Thyroid gland (tissue), 4 donors: Measurements from ENCODE around the gene CILP. TPM values are rescaled to one million over a fixed set of nuclear protein-coding genes. Genes with fewer than 3 reads are reported as not detected.

Experiments
- DNase-seq, 2 donors: peaks; one replicate each; pipeline ENCODE4 v3.0.0-alpha.2; 2019
- H3K27ac ChIP-seq, 3 donors: fragments of 200-600 bp; sonication (generic); 1 replicate in 2 of 3; 2 replicates in 1 of 3; pipeline ENCODE4 v1.5.1; 2016 to 2019; ENCODE audit warnings: mild to moderate bottlenecking in 1 of 3, moderate library complexity in 1 of 3
- H3K27me3 ChIP-seq: fragments of 200-600 bp; sonication (generic); one replicate; pipeline ENCODE4 v1.5.1; 2019
- H3K36me3 ChIP-seq, 2 donors: fragments of 200-600 bp; sonication (generic); one replicate each; pipeline ENCODE4 v1.5.1; 2016 to 2019
- H3K4me1 ChIP-seq, 2 donors: fragments of 200-600 bp; sonication (generic); one replicate each; pipeline ENCODE4 v1.5.1; 2017 to 2019
- H3K4me3 ChIP-seq, 3 donors: fragments of 200-600 bp; sonication (generic); replicated peaks in 1 of 3; 1 replicate in 2 of 3; 2 replicates in 1 of 3; pipeline ENCODE4 v1.5.1; 2016; ENCODE audit warnings: mild to moderate bottlenecking in 1 of 3
- H3K9me3 ChIP-seq: fragments of 200-600 bp; sonication (generic); one replicate; pipeline ENCODE4 v1.5.1; 2017
- CTCF ChIP-seq, 6 experiments: fragments of 200-600 bp in 3 of 6; fragments of 450-650 bp in 3 of 6; sonication (generic) in 3 of 6; IDR thresholded peaks; one replicate each; pipeline ENCODE4 v1.5.1; 2016 to 2019; ENCODE audit warnings: antibody characterized with exemption in 6 of 6, mild to moderate bottlenecking in 2 of 6, inconsistent platforms in 1 of 6, moderate library complexity in 1 of 6
- POLR2A ChIP-seq, 2 donors: fragments of 450-650 bp; IDR thresholded peaks; one replicate each; pipeline ENCODE4 v1.6.1; 2017; ENCODE audit warnings: antibody characterized with exemption in 2 of 2, mild to moderate bottlenecking in 2 of 2, moderate library complexity in 1 of 2
- WGBS, 2 donors: methylation state at CpG; one replicate each; pipeline ENCODE4 v1.1.5; 2017; 5-methylcytosine and 5-hydroxymethylcytosine counted together
- intact Hi-C: fragments of 100-400 bp; cut with DNase I; formaldehyde crosslinking; loops from one replicate; pipeline ENCODE4 v1.15.1; 2023
- total RNA-seq, 4 donors: library from RNA; depleted of rRNA; stranded (reverse); fragments of >200 nt; gene quantifications; one replicate each; pipeline ENCODE4 v1.2.3, GENCODE V29; 2016

Gene CILP, protein sequence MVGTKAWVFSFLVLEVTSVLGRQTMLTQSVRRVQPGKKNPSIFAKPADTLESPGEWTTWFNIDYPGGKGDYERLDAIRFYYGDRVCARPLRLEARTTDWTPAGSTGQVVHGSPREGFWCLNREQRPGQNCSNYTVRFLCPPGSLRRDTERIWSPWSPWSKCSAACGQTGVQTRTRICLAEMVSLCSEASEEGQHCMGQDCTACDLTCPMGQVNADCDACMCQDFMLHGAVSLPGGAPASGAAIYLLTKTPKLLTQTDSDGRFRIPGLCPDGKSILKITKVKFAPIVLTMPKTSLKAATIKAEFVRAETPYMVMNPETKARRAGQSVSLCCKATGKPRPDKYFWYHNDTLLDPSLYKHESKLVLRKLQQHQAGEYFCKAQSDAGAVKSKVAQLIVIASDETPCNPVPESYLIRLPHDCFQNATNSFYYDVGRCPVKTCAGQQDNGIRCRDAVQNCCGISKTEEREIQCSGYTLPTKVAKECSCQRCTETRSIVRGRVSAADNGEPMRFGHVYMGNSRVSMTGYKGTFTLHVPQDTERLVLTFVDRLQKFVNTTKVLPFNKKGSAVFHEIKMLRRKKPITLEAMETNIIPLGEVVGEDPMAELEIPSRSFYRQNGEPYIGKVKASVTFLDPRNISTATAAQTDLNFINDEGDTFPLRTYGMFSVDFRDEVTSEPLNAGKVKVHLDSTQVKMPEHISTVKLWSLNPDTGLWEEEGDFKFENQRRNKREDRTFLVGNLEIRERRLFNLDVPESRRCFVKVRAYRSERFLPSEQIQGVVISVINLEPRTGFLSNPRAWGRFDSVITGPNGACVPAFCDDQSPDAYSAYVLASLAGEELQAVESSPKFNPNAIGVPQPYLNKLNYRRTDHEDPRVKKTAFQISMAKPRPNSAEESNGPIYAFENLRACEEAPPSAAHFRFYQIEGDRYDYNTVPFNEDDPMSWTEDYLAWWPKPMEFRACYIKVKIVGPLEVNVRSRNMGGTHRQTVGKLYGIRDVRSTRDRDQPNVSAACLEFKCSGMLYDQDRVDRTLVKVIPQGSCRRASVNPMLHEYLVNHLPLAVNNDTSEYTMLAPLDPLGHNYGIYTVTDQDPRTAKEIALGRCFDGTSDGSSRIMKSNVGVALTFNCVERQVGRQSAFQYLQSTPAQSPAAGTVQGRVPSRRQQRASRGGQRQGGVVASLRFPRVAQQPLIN
- total RNA-seq = 10 to 100 TPM in 1 of 4 donors, 1 to 10 TPM in 3; 2.1 to 17.6 (median 5.0) TPM

DNA sequence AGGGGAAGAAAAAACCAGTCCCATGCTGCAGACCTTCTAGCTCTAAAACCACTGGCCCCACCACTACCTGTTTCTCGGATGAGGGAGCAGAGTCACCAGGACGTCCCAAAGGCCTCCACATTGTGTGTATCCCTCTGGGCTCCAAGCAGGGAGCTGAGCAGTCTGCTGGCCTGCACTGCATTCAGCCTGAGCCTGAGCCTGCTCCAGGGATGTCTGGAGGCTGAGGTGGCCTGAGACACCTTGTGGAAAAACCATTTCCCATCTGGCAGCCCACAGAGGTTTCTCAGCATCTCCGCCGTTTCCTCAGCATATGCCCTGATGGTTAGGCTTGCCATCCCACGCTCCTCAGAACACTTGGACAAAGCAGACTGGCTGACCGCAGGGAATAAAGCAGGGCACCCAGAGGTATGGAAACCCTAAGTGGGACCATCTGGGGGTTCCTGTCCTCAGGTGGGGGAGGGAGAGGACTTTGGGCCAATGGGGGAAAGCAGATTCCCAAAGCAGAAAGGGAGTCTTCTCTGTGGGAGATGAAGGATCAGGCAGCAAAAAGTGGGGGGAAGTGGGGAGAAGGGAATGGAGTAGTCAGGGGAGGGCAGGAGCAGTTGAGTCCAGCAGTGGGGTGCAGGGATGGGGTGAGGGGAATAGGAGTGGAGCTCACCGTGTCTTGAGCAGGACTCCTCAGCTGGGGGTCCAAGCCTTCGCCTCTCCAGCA lies at the start of gene CILP:
Gene CILP (minus strand): TSS at position 704 of the 712 bp plus-strand sequence. CDS start 1,718 bp downstream, outside the sequence.
- peaks cover 26 to 39% of the 10 kb centered on the region in 2 donors for H3K4me1 ChIP-seq
- H3K4me3 ChIP-seq = no peak within 1 kb of the TSS
- peak within 1 kb of the TSS in 2 of 3 donors; percentile 50 to 58 for H3K27ac ChIP-seq
- no peaks in the 10 kb centered on the region for H3K9me3 ChIP-seq
- no peaks in the 10 kb centered on the region for H3K36me3 ChIP-seq
- intact Hi-C loops = no loop called here
- 67 to 69% methylated on average over 6 to 8 of the region's 8 CpGs for WGBS, 2 donors
- no peak for DNase-seq
- no peaks in the 10 kb centered on the region for H3K27me3 ChIP-seq
- TF ChIP-seq CTCF (IDR thresholded peaks at IDR 0.05) (no peak), POLR2A (IDR thresholded peaks at IDR 0.05) (no peak)

GRCh38 chr15:65260968-65261367 lies 49.7 kb upstream of the CILP start:
- 95 to 97% methylated on average over 6 of the region's 6 CpGs for WGBS, 2 donors
- Histone ChIP-seq H3K27me3 (no peaks in the 10 kb centered on the region), H3K36me3 (peaks cover 17 to 23% of the 10 kb centered on the region in 2 donors), H3K9me3 (no peaks in the 10 kb centered on the region), H3K4me1 (no peaks in the 10 kb centered on the region), H3K4me3 (no peak overlapping the region), H3K27ac (no peak overlapping the region)
- TF ChIP-seq CTCF (IDR thresholded peaks at IDR 0.05) (no peak), POLR2A (IDR thresholded peaks at IDR 0.05) (no peak)
- intact Hi-C loops = no loop called here
- no peak for DNase-seq

GRCh38 chr15:65259367-65259797 lies 48.1 kb upstream of the CILP start:
- H3K4me1 ChIP-seq = no peaks in the 10 kb centered on the region
- no peak for DNase-seq
- no peak overlapping the region for H3K4me3 ChIP-seq
- TF ChIP-seq POLR2A (IDR thresholded peaks at IDR 0.05) (no peak), CTCF (IDR thresholded peaks at IDR 0.05) (no peak)
- H3K27ac ChIP-seq = no peak overlapping the region
- peaks cover 17 to 23% of the 10 kb centered on the region in 2 donors for H3K36me3 ChIP-seq
- H3K9me3 ChIP-seq = no peaks in the 10 kb centered on the region
- H3K27me3 ChIP-seq = no peaks in the 10 kb centered on the region
- intact Hi-C loops = no loop called here
- WGBS, 2 donors = 85 to 90% methylated on average over 7 of the region's 7 CpGs

DNA sequence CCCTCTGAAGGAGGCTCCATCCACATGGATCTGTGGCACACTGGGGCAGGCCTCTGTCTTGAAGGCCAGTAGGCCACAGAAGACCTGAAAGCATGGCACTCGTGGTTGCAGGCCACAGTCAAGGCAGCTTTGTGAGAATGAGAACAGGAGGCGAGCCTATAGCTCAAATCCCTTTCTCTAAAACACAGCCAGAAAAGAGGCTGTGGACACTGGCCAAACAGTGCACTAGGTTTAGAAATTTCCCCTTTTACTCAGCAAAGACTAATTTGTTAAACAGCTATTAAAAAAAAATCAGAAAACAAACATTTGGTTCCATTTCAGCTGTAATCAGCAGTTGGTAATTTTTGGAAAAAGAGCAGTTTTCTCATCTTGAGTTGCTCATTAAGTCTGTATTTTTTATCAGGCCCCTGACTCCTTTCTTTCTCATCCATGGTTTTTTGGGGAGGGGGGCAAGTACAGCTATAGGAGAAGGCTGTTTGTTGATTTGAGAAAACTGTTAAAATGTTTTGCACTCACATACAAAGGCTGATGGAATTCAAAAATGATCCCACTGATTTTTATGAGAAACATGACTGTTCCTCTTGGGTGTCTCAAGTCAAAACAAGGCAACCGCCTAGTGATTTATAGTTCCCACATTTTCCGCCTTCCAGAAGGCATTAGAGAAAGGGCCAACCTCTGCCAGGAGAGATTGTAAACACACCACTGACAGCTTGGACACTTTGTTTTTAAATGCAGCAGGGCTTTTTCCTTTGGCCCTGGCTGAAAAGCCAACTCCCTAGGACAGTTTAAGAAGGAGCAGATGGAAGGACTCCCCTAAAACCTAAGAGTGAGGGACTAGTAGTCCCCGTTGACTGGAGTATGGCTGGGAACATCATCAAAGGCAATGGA lies 47.3 kb upstream of the CILP start:
- Histone ChIP-seq H3K27ac (no peak overlapping the region), H3K27me3 (no peaks in the 10 kb centered on the region), H3K4me3 (no peak overlapping the region), H3K4me1 (no peaks in the 10 kb centered on the region), H3K36me3 (peaks cover 17 to 23% of the 10 kb centered on the region in 2 donors), H3K9me3 (no peaks in the 10 kb centered on the region)
- intact Hi-C loops = no loop called here
- 79 to 87% methylated on average over 5 of the region's 5 CpGs for WGBS, 2 donors
- DNase-seq = no peak
- TF ChIP-seq POLR2A (IDR thresholded peaks at IDR 0.05) (no peak), CTCF (IDR thresholded peaks at IDR 0.05) (no peak)
